NCI-H128 (cell line): Measurements from ENCODE around the gene GRAP2.
"Not testable (repeated sequence)": the region's sequence is repeated elsewhere in the genome, so short reads cannot be mapped to it uniquely, and the experiment has no call there.

Experiments
- DNase-seq: peaks from one replicate; lab custom pipeline; 2025; ENCODE audit not compliant: unreplicated experiment; lab: John Stamatoyannopoulos, UW

Gene GRAP2

DNA sequence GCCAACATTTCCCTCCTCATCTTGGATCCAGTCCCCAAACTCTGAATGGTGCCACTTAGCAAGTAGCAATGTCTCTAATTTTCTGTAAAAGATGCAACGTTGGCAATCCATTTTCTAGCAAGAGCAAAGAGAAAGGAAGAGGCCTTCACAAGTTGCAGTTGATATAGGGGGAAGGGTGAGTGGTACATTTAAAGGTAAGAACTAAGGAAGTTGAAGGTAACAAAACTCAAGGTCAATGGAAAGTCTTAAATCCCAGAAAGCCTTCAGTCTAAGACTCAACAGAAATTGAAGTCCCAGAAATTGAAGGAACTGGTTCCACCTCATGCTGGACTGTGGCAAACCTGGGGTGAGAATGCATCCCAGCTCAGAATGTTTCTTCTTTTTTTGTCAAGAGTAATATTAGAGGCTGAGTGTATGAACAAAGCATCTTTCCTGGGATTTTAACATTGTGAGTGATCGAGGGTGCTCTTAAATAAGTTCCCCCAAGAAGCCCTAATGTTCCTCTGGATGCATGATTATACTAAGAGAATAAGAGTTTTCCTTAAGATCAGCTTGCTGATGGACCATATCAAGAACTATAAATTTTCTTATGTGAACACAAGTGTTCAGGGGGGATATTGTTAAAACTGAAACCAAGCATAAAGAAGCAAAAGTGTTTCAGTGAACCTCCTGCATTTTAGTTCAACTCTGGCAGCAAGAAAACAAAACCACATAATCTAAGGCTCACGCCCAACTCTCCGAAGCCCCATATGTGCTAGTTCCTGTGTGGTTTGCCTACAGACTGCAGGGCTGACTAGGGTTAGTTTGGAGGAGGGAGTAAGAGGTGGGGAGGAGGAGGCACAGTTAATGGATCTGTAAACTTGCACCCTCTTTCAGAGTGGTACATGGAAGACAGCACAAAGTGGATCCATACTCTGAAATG, at the start of gene GRAP2:
Gene GRAP2, plus strand, starts transcription at position 779 of the 922 bp plus-strand sequence. CDS start 46,023 bp downstream, outside the sequence.
- no peak for DNase-seq

DNA sequence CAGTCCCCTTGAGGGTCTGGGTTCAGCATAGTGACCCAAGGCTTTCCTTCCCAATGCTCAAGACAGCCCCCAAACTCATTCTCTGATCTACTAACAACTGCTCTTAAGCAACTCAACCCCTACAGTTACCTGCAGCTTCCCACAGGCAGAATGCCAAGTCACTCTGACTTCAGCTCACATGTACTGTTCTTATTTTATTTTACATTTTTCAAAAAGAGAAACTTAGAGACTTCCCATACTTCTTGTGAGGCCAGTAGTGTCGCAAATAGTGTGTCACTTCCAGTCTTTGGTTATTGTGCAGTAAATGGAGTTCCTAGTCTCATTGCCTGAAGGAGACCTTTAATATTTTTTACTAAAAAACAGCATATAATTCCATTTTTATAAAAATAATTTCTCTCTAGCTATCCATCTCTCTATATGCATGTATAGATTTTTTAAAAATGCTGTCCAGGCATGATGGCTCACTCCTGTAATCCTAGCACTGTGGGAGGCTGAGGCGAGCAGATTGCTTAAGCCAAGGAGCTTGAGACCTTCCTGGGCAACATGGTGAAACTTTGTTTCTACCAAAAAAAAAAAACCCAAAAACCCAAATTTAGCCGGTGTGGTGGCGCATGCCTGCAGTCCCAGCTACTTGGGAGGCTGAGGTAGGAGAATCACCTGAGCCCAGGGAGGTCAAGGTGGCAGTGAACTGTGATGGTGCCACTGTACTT, 49.1 kb upstream of the GRAP2 start:
- no peak for DNase-seq

DNA sequence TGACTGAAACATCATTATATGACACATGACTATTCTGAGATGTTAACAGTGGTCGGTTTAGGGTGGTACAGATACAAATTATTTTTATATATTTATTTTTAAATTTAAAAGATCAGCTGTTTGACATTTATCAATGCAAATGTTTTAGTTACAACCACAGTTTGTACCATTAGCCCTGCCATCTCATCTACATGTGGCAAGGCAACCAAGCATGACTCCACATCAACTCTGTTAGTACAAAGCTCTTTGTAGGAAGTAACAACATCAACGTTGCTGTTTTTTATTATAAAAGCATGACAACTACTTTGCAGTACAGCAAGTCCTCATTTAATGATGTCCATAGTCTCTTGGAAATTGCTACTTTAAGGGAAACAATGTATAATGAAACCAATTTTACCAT, 48.1 kb upstream of the GRAP2 start:
- no peak for DNase-seq

DNA sequence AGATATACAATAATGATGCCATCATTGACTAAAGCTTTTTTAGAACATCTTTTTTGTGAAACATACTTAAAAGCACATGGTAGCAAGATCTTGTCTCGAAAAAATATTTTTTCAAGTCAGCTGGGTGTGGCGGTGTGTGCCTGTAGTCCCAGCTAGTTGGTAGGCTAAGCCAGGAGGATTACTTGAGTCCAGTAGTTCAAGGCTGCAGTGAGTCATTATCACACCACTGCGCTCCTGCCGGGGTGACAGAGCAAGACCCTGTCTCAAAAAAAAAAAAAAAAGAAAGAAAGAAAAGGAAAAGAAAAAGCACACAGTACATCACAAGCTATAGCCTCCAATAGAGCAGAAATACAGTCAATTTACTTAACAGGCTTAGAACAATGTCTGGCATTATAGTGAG, 44.3 kb upstream of the GRAP2 start:
- DNase-seq = no peak

DNA sequence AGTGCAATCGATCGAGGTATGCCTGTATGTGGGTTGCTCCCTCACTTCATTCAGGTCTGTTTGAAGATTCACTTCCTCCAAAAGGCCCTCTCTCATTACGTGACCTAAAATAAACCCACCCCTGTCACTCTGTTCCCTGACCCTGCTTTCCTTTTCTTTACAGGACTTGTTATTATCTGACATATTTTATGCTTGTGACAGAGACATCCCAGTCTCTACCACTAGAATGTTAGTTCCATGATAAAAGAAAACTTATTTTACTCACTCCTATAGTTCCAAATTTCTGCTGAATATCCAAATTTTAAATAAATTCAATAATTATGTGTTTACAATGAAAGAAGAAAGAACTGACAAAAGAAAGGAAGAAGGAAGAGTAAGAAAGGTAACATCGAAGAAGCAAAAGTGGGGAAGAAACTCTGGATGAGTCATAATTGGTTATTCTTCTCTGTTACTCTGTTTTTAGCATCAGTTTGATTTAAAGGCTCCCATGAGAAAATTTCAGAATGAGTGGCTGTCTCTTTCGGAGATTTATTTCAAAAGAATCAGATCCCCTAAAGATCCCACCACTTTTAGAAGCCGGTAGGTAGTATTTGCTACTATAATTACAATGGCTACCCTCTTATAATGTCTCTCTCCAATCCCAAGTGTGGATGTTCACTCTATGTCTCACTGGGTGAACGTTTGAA, 40.8 kb upstream of the GRAP2 start:
- DNase-seq = no peak

DNA sequence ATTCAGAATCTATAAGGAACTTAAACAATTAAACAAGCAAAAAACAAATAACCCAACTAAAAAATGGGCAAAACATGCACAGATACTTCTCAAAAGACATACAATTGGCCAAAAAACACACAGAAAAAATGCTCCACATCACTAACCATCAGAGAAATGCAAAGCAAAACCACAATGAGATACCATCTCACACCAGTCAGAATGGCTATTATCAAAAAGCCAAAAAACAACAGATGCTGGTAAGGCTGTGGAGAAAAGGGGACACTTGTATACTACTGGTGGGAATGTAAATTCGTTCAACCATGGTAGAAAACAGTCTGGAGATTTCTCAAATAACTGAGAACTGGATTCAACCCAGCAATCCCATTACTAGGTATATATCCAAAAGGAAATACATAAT, 32.1 kb upstream of the GRAP2 start:
- DNase-seq = no peak

DNA sequence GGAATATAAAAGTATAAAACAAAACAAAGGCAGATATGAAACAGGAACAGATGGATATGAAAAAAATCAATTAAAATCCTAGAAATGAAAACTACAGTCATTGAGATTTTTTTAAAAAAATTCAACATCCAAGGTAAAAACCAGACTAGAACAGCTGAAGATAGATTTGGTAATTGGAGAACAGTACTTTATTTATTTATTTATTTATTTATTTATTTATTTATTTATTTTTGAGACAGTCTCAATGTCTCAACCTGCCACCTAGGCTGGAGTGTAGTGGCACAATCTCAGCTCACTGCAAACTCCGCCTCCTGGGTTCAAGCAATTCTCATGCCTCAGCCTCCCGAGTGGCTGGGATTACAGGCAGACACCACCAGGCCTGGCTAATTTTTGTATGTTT, 31.1 kb upstream of the GRAP2 start:
- DNase-seq = not testable (repeated sequence)

DNA sequence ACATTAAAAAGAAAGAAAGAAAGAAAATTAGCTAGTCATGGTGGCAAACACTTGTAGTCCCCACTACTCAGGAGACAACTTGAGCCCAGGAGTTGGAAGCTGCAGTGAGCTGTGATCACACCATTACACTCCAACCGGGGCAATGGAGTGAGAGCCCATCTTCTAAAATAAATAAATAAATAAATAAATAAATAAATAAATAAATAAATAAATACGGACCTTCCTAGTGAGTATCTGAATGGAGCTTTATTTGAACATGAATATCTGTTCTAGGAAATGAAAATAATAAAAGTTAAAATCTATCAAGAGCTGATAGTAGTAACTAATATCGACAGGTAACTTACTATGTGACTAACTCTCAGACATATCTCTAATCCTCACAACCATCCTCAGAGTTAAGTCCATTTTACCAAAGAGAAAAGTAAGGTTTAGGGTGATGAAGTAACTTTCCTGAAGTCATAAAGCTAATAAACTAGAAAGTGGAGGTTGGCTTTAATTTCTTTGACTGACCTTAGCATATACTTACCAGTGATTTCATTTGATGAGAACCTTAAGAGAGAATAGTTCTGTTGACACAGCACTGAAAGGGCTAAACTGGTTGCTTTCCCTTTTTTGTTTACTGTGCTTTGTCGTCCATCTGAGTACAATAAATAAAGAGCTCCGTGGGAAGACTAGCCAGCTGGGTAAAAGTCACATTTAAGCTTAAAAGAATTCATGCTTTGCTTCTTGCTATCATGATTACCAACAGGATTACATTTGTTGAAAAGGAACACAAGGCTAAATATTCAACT, 29.7 kb upstream of the GRAP2 start:
- no peak for DNase-seq

DNA sequence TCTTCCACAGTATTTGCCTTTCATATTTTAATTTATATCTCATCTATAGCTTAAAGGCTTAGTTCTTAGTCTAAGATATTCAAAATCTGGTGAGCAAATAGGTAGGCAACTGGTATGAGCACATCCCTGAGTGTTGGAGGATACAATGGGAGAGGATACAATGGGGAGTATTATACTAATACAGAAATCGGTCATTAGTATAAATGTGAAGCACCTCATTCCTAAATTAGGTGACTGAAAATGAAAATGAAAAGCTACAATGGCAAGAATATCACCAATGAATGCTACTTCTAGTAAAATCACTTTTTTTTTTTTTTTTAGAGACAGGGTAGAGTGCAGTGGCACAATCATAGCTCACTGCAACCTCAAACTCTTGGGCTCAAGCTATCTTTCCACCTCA, 28.3 kb upstream of the GRAP2 start:
- DNase-seq = no peak

DNA sequence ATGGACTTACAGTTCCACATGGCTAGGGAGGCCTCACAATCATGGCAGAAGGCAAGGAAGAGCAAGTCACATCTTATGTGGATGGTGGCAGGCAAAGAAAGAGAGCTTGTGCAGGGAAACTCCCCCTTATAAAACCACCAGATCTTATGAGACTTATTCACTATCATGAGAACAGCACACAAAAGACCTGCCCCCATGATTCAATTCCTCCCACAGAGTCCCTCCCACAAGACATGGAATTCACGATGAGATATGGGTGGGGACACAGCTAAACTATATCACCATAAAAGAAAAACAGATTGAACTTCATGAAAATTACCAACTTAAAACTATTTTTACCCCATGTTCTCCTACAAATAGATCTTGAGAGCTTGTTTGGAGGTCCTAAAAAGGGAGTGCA, 26.9 kb upstream of the GRAP2 start:
- no peak for DNase-seq

DNA sequence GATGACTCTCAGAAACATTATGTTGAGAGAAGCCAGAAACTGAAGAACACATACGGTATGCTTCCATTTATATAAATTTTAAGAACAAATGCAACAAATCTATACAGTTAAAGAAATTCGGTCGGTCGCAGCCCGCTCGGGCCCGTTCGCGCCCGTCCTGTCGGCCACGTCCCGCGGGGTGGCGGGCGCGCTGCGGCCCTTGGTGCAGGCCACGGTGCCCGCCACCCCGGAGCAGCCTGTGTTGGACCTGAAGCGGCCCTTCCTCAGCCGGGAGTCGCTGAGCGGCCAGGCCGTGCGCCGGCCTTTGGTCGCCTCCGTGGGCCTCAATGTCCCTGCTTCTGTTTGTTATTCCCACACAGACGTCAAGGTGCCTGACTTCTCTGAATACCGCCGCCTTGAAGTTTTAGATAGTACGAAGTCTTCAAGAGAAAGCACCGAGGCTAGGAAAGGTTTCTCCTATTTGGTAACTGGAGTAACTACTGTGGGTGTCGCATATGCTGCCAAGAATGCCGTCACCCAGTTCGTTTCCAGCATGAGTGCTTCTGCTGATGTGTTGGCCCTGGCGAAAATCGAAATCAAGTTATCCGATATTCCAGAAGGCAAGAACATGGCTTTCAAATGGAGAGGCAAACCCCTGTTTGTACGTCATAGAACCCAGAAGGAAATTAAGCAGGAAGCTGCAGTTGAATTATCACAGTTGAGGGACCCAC, 25.6 kb upstream of the GRAP2 start:
- not testable (repeated sequence) for DNase-seq

DNA sequence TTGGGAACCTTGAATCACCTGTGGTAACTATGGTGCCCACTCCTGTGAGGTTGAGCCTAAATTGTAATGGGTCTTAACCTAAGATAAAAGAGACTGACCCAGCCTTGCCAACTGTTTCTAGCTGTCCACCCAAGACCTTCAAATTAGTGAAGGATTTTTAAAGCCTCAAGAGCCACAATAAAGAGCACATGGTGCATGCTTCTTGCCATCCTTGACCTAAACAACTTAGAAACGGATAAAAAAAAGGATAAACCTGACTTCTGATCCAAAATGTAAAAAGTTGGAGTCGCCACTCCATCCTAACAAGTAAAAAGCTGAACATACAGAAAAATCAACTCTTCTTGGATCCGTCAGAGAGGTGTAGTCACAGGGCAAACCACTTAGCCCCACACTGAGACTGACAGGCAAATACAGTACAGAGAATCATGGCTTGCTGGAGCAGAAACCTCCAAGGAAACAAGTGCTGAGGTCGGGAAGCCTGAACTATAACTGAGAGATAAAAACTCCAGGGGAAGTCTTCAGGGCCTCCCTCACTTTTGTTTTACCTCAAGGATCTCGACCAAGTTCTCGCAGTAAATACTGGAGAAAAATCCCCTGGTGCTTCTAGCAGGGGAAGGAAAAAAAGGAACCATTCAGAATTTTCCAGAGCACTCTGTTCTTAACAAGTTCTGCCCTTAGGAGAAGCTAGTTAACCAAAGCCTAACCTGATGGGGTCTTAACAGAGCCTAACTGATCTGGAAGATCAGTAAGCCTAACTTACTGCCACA, 23.6 kb upstream of the GRAP2 start:
- DNase-seq = no peak

DNA sequence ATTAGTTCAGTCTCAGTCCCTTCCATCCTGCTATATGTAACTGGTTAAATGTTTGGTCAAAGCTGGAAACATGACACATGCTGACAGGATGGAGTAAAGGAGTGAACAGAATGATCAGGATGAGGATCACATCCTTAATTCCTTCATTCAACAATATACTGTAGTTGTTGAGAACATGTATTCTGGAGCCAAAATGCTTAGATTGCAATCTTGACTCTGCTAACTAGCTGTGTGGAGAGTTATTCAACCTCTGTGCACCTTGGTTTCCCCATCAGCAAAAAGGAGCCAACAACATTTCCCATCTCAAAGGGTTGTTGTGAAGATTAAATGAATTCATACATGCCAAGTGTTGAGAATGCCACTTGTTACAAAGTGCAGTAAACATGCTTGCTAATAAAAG, 20.2 kb upstream of the GRAP2 start:
- no peak for DNase-seq

DNA sequence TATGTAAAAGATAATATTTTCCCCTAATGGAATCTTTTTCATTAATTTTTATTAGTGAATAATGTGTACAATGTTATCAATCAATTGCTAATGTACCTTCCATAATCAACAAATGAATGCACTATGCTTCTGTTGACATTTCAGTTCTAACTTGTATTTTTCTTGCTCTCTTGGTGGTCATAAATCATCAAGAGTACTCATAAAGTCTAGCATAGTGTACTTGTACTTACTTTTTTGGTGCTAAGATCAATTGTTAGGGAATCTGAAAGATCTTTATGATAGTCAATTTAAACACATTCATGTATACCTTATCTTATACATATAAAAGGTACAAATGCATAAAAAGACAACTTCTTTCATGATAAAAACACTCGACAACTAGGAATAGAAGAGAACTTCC, 17.8 kb upstream of the GRAP2 start:
- no peak for DNase-seq

DNA sequence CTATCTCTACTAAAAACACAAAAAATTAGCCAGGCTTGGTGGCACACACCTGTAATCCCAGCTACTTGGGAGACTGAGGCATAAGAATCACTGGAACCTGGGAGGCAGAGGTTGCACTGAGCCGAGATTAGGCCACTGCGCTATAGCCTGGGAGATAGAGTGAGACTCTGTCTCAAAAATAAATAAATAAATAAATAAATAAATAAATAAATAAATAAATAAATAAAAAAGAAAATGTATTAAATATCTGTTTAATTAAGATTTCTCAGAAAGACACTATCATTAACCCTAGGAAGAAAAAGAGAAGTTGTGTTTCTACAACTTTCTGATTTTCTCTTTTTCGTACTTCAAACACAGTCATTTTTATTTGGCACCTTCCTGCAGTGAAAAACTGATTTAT, 11.0 kb upstream of the GRAP2 start:
- not testable (repeated sequence) for DNase-seq

DNA sequence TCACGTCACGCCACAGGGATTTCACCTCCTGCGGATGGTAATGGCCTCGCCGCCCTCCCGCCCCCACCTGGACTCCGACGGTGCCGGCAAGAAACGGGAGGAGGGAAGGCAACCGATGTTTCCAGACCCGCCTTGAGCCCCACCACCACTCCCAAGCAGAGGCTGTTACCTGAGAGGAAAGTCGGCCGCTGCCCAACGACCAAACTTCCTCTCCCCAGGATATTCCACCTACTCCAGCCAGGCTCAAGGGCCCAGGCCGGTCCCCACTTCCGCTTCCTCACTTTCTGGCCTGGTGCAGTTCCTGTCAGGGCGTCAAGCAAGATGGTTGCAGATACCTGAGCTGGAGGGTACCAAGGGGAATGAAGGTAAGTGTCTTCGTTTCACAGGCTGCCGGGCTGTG, 7.4 kb upstream of the GRAP2 start, which contains the start of gene ENTHD1:
Gene ENTHD1, minus strand, starts transcription at position 235 of the 400 bp plus-strand sequence. CDS start 6,012 bp downstream, outside the sequence.
- no peak for DNase-seq

DNA sequence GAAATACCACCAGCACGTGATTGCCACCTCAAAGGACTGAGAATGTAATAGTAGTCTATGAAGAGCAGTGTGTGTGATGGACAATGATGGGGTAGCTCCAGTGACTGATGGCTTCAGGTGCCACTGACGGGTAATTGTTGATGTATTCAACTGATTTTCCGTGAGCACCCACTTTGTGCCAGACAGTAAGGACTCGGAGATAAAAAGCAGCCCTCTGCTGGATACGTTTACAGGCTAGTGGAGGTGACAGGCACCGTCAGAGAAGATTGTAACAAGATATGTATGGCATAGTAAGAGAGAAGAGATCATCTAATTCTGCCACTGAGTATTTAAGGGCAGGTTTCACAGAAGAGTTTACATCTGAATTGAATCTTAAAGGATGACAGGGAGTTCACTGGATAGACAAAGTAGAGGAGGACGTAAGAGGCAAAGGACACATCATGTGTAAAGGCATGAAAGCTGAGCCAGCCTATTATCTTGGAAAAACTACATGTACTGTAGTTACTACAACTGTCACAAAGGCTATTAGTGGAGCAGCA, 6.3 kb upstream of the GRAP2 start:
- DNase-seq = no peak

DNA sequence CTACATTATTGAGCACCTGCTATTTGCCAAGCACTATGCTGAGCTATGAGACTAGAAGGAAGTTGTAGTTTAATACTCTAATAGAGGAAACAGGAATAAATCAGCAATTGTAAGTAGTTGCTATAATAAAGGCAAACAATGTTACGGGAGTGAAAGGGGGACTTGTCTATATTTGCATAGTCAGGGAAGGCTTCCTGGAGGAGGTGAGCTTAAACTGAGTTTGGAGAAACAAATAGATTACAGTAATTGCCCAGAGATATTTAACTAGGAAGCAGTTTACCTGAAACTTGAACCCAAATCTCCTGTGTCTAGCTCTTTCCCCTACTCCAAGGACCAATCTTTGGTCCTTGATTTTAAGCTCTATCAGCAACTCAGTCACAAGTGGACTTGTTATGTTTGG, 5.2 kb upstream of the GRAP2 start:
- no peak for DNase-seq

DNA sequence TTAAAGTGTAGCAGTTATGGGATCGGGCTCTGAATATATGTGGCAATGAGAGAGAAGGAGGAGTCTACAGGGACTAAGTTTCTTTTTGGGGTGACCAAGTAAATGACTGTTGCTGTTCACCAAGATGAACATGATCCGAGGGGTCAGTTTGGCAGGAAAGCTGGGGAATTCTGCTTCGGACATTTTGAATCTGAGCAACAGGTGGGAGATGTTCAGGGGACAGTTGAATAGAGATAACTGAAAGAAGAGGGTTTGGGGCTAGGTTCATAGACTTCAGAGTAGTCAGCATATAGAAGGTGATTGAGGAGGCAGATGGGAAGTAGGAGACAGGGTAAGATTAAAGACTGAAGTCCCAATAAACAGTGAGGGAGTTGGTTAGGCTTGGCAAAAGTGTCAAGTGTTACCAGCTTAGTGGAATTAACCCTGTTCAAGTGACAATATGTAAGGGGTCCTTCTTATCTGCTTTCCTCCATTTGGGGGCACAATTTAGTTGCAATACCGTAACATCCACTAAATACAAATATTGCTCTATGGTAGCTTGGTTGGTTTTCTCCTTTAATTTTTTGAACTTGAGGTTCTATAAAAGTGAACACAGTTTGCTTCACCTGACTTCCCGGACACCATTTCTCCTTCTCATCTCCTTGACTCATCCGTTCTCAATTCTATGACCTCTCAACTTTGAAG, 4.4 kb upstream of the GRAP2 start:
- no peak for DNase-seq
